ENCODE data around the gene THRAP3. TPM values are rescaled to one million over a fixed set of nuclear protein-coding genes. Genes with fewer than 3 reads are reported as not detected.

The THRAP3 gene
- total and polyA plus RNA-seq, 9 of the 15 experiments (the other 6 are each of a cell fraction or from before 2014, with no cell fraction given): 66.2 to 135 (median 113) TPM

DNA sequence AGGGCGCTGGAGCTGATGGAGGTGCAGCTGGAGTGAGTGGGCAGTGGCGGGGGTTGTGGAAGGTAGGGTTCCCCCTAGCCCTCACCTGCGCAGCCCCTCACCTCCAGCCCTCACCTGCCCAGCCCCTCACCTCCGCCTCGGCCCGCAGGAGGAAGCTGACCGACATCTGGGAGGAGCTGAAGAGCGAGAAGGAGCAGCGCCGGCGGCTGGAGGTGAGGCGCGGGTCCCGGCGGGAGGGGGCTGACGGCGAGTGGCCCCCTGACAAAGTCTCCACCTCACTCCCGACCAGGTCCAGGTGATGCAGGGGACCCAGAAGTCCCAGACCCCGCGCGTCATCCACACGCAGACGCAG is 96.5 kb downstream of the THRAP3 start:
- ChIA-PET CTCF (ENCODE audit: low intra/inter-chr PET ratio) (no interaction called here), POLR2A (interaction anchor here (0.6 to 2.9 kb wide), 7 partner anchors 12 to 103 kb away, joined by 3 to 19 read pairs (median 3); no protein-coding TSS in a partner anchor)
- Histone ChIP-seq H3K27ac (ENCODE audit: extremely low read depth, low read depth, low read length) (peak overlapping the region; percentile 90), H3K9me3 (replicated peaks; ENCODE audit: control insufficient read depth, insufficient read depth, low read depth, low read length) (no peaks in the 10 kb centered on the region), H3K27me3 (ENCODE audit: control insufficient read depth in 2 of 2, insufficient read depth in 2 of 2, low read length in 2 of 2) (no peaks in the 10 kb centered on the region), H2AFZ (ENCODE audit: low read depth, low read length) (peak overlapping the region; percentile 94), H3K36me3 (ENCODE audit: control insufficient read depth, insufficient read depth, low read length) (peaks cover 4% of the 10 kb centered on the region; the same call in 1 of the 3 replicates), H3K9ac (ENCODE audit: insufficient read depth in 1 of 2, low read depth in 2 of 2, low read length in 2 of 2) (peak overlapping the region; percentile 70 to 94), H3K9me1 (ENCODE audit: control insufficient read depth, insufficient read depth, low read length) (no peaks in the 10 kb centered on the region), H3K79me2 (ENCODE audit: control insufficient read depth, insufficient read depth, low read length) (peaks cover 18% of the 10 kb centered on the region; the same call in 2 of the 3 replicates), H3K4me1 (replicated peaks in 1 of 2; ENCODE audit: control insufficient read depth in 2 of 2, insufficient read depth in 2 of 2, low read length in 2 of 2) (peaks cover 36 to 54% of the 10 kb centered on the region in 2 experiments), H3K4me3 (peak overlapping the region; percentile 46), H4K20me1 (replicated peaks; ENCODE audit: control insufficient read depth, insufficient read depth, low read length) (no peaks in the 10 kb centered on the region), H3K4me2 (ENCODE audit: insufficient read depth, low read length) (peak overlapping the region; percentile 88)
- in situ Hi-C loops (cut with MboI): no loop called here
- no peak for DNase-seq (ENCODE audit: extremely low read depth in 1 of 4, low spot score in 3 of 4)
- 3% methylated on average over 23 of the region's 23 CpGs for WGBS (ENCODE audit: insufficient coverage, low coverage, missing lambda C conversion rate)
- intact Hi-C loops (cut with micrococcal nuclease): loop anchor here (2.0 to 10.0 kb wide), 3 partner anchors 48 to 436 kb away; partner anchors contain the start of genes AGO1 and STK40
- ATAC-seq: peak; percentile 6
- FAIRE-seq: no peak
- BruUV-seq (replicated peaks): TSS peak; percentile 73
- no peak for TF ChIP-seq ZFP1 (CRISPR knock-in tag; IDR thresholded peaks at IDR 0.05)
- TF ChIP-seq CBFB (CRISPR knock-in tag; IDR thresholded peaks at IDR 0.05): 0 out of 2 replicates have a peak, but pooled peaks have one; percentile 10
- no peak; a peak in 1 of 4 replicates for TF ChIP-seq FOXA3 (CRISPR knock-in tag; conservative IDR thresholded peaks at IDR 0.05 in 1 of 2, IDR thresholded peaks at IDR 0.05 in 1 of 2)
- TF ChIP-seq, protein P1, sequence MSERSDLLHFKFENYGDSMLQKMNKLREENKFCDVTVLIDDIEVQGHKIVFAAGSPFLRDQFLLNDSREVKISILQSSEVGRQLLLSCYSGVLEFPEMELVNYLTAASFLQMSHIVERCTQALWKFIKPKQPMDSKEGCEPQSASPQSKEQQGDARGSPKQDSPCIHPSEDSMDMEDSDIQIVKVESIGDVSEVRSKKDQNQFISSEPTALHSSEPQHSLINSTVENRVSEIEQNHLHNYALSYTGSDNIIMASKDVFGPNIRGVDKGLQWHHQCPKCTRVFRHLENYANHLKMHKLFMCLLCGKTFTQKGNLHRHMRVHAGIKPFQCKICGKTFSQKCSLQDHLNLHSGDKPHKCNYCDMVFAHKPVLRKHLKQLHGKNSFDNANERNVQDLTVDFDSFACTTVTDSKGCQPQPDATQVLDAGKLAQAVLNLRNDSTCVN (CRISPR knock-in tag; IDR thresholded peaks at IDR 0.05): 0 out of 2 replicates have a peak, but pooled peaks have one; percentile 10
- TF ChIP-seq SMARCA5 (IDR thresholded peaks at IDR 0.05): peak; percentile 59; the same call in 1 of the 2 replicates
- no peak for TF ChIP-seq FOXP4 (CRISPR knock-in tag; IDR thresholded peaks at IDR 0.05; ENCODE audit: borderline replicate concordance)
- peak; percentile 89; the same call in 1 of the 2 replicates for TF ChIP-seq PHB (CRISPR knock-in tag; IDR thresholded peaks at IDR 0.05)
- TF ChIP-seq RBM14 (IDR thresholded peaks at IDR 0.05; ENCODE audit: borderline replicate concordance, insufficient read depth, low read depth, low read length): 0 out of 2 replicates have a peak, but pooled peaks have one; percentile 80
- TF ChIP-seq NR2C2 (CRISPR knock-in tag; IDR thresholded peaks at IDR 0.05): peak; percentile 63; the same call in 1 of the 2 replicates
- no peak for TF ChIP-seq NR2C2 (tag; IDR thresholded peaks at IDR 0.05)
- peak; percentile 37; the same call in 1 of the 2 replicates for TF ChIP-seq CEBPG (CRISPR knock-in tag; IDR thresholded peaks at IDR 0.05)
- TF ChIP-seq CEBPG (tag; conservative IDR thresholded peaks at IDR 0.05 in 1 of 2, IDR thresholded peaks at IDR 0.05 in 1 of 2): no peak
- TF ChIP-seq ELF1 (tag; IDR thresholded peaks at IDR 0.05): 0 out of 2 replicates have a peak, but pooled peaks have one; percentile 28
- TF ChIP-seq E2F3 (CRISPR knock-in tag; IDR thresholded peaks at IDR 0.05): no peak
- no peak for TF ChIP-seq RNF2 (IDR thresholded peaks at IDR 0.05)
- TF ChIP-seq CAMTA2 (CRISPR knock-in tag; conservative IDR thresholded peaks at IDR 0.05): 0 out of 2 replicates have a peak, but pooled peaks have one; percentile 44
- TF ChIP-seq, protein P2, sequence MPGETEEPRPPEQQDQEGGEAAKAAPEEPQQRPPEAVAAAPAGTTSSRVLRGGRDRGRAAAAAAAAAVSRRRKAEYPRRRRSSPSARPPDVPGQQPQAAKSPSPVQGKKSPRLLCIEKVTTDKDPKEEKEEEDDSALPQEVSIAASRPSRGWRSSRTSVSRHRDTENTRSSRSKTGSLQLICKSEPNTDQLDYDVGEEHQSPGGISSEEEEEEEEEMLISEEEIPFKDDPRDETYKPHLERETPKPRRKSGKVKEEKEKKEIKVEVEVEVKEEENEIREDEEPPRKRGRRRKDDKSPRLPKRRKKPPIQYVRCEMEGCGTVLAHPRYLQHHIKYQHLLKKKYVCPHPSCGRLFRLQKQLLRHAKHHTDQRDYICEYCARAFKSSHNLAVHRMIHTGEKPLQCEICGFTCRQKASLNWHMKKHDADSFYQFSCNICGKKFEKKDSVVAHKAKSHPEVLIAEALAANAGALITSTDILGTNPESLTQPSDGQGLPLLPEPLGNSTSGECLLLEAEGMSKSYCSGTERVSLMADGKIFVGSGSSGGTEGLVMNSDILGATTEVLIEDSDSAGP (CRISPR knock-in tag; IDR thresholded peaks at IDR 0.05): 0 out of 2 replicates have a peak, but pooled peaks have one; percentile 63
- TF ChIP-seq ERF (CRISPR knock-in tag; IDR thresholded peaks at IDR 0.05): 0 out of 2 replicates have a peak, but pooled peaks have one; percentile 42
- no peak for TF ChIP-seq XRCC4 (IDR thresholded peaks at IDR 0.05; ENCODE audit: extremely low read depth, insufficient read depth, insufficient read length)

Data from K562 (cell line).